ENCODE data around the gene SPATS2L.

DNA sequence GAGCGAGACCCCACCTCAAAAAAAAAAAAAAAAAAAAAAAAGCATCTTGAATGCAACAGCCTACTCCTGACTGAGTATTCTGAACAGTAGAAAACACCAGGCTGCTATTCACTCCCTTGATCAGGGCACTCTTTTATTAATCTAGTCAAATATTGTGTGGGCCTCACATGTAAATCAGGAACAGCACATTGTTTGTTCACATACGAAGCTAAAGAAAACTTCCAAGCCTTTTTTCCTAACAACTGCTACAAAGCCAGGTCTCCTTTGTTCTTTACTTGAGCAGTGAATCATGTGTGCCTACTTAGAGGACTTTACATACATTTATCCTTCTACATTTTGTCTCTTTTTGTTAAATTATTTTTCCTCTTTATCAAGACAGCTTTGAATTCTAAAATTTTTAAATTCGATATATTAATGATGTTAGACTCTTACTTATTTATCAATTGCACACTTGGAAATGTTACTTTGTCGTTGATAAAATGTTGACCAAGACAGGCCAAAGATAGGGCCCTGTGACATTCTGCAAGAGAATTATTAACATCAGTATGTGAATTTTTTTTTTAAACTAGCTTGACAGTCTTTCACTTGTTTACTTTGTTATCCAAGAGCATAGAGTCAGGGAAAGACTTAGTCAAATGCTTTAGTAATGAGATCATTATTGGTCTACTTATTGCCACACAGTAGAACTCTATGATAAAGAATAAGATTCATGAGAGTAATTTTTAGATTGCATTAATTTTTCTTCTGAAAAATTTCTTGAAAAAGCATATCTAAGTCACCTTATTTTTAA, 13.2 kb downstream of the SPATS2L start:
- TF ChIP-seq CTCF (IDR thresholded peaks at IDR 0.05) (no peak), POLR2A (IDR thresholded peaks at IDR 0.05; ENCODE audit: low read depth) (no peak), POLR2AphosphoS5 (IDR thresholded peaks at IDR 0.05) (no peak)

Data from esophagus muscularis mucosa (tissue), 3 donors.